Head of caudate nucleus (tissue), 42 donors: Measurements from ENCODE around the gene GALR2.

ENCODE experiments used
- DNase-seq, 42 donors: peaks; one replicate each; pipeline versions ENCODE4 v3.0.0 to v3.0.0-alpha.2; 2020 to 2021; ENCODE audit warnings: mixed read lengths in 7 of 42
- intact Hi-C: fragments of 100-400 bp; cut with DNase I; formaldehyde crosslinking; loops from one replicate; pipeline ENCODE4 v1.15.0; 2022

GALR2 gene

GRCh38 chr17:76088868-76089576, 14.4 kb downstream of the GALR2 start:
- intact Hi-C loops: no loop called here

GRCh38 chr17:76089680-76090516, 15.3 kb downstream of the GALR2 start:
- intact Hi-C loops: no loop called here

More at GRCh38 chr17:76088868-76089576, 14.4 kb downstream of the GALR2 start:
- peak in 1 of 42 donors; percentile 11 for DNase-seq

GRCh38 chr17:76090517-76091129, 16.0 kb downstream of the GALR2 start:
- intact Hi-C loops: no loop called here
- DNase-seq: no peak

More at GRCh38 chr17:76089680-76090516, 15.3 kb downstream of the GALR2 start:
- peak in 1 of 42 donors; percentile 17 for DNase-seq

GRCh38 chr17:76091526-76092286, 17.1 kb downstream of the GALR2 start:
- DNase-seq: peak in 1 of 42 donors; percentile 44
- intact Hi-C loops: no loop called here

- intact Hi-C loops: no loop called here
- no peak for DNase-seq
Observed at GRCh38 chr17:76092526-76093413, 18.2 kb downstream of the GALR2 start.

GRCh38 chr17:76094046-76094445, 19.5 kb downstream of the GALR2 start:
- intact Hi-C loops: no loop called here
- DNase-seq: no peak

- intact Hi-C loops: no loop called here
- DNase-seq: no peak
Observed at GRCh38 chr17:76095943-76096342, 21.4 kb downstream of the GALR2 start.

GRCh38 chr17:76097716-76098295, 23.2 kb downstream of the GALR2 start:
- intact Hi-C loops: no loop called here
- no peak for DNase-seq

- no peak for DNase-seq
- intact Hi-C loops: loop anchor here (1.0 kb wide), 1 partner anchor 31 kb away; the partner anchor contains the start of gene SRP68
Observed at GRCh38 chr17:76102944-76103273, 28.3 kb downstream of the GALR2 start.

GRCh38 chr17:76103274-76104139, 28.9 kb downstream of the GALR2 start, which contains the start of gene EXOC7:
EXOC7 (minus strand) TSS chr17:76103787; CDS start chr17:76103692, 95 bp downstream.
- intact Hi-C loops: loop anchor here (1.0 kb wide), 1 partner anchor 31 kb away; the partner anchor contains the start of gene SRP68
- peak; percentile 84 to 98 (median 94) for DNase-seq

GRCh38 chr17:76104140-76104895, 29.7 kb downstream of the GALR2 start:
- DNase-seq: peak in 2 of 42 donors; percentile 54 to 55
- intact Hi-C loops: no loop called here

- no peak for DNase-seq
- intact Hi-C loops: no loop called here
Observed at GRCh38 chr17:76104896-76105231, 30.3 kb downstream of the GALR2 start.

GRCh38 chr17:76106703-76107102, 32.1 kb downstream of the GALR2 start:
- intact Hi-C loops: no loop called here

GRCh38 chr17:76107509-76107908, 32.9 kb downstream of the GALR2 start:
- DNase-seq: no peak
- intact Hi-C loops: no loop called here

More at GRCh38 chr17:76106703-76107102, 32.1 kb downstream of the GALR2 start:
- DNase-seq: no peak

- intact Hi-C loops: no loop called here
- DNase-seq: no peak
Observed at GRCh38 chr17:76111956-76112355, 37.4 kb downstream of the GALR2 start.

- intact Hi-C loops: no loop called here
Observed at GRCh38 chr17:76115138-76115754, 40.7 kb downstream of the GALR2 start.

More at GRCh38 chr17:76115138-76115754, 40.7 kb downstream of the GALR2 start:
- DNase-seq: no peak
